Neural progenitor cell (in vitro differentiated cells): ENCODE measurements around the gene CCDC63.

Experiments
- CTCF ChIP-seq: fragments of 200-600 bp; sonication (generic); IDR thresholded peaks from 2 replicates; pipeline ENCODE4 v1.5.1; 2017; ENCODE audit warnings: antibody characterized with exemption, mild to moderate bottlenecking
- EZH2 ChIP-seq: fragments of 200-600 bp; sonication (generic); IDR thresholded peaks from 2 replicates; pipeline ENCODE4 v1.6.1; 2017; ENCODE audit warnings: antibody characterized with exemption, mild to moderate bottlenecking, moderate library complexity
- EZH2phosphoT487 ChIP-seq: fragments of 200-600 bp; sonication (generic); IDR thresholded peaks from 2 replicates; pipeline ENCODE4 v1.6.1; 2017; ENCODE audit warnings: antibody characterized with exemption

DNA sequence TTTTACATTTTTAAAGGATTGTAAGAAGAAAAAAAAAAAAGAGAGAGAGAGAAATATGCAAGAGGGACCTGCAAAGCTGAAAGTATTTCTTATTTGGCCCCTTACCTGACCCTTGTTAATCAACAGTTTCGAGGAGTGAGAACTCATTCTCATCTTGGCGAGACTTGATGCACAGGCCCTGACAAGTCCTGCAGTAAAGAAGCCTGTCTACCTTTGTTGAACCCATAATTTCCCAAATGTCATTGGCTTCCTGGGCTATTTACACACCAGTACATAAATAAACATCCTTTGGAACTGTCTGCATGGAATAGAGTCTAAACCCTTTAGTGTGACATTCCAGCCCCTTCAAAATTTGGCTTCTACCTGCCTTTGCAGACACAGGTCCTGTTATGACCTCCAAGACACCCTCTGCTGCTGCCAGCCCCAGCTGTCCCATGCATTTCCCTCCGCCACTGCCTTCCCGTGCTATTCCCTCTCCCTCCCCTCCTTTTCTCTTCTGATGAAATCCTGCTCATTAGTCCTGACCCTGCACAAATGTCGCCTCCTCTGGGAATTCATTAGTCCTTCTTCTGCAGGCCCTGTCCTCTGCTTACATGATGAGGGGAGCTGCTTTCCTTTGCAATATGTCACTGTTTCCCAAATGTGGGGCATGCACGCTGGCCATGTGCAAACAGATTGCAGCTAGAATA lies 38.5 kb downstream of the CCDC63 start:
- TF ChIP-seq EZH2phosphoT487 (no peak), CTCF (no peak), EZH2 (no peak)
